Panc1 (cell line): ENCODE data around the gene ROCK2. TPM values are rescaled to one million over a fixed set of nuclear protein-coding genes. Genes with fewer than 3 reads are reported as not detected.

Experiments
- ATAC-seq: fragments of 200-7000 bp; cut with Tn5 transposase; 2 replicates; pipeline ENCODE4 v1.9.1; 2020; ENCODE audit warnings: mild to moderate bottlenecking, moderate library complexity
- BruUV-seq: library from RNA; stranded (reverse); fragments of 400-500 nt; replicated peaks from 2 replicates; lab custom pipeline; 2021; lab: Mats Ljungman, UMichigan
- CTCF ChIA-PET: fragments of 300-600 bp; sonication (Branson Sonifier 250); formaldehyde crosslinking; loops from one replicate; lab custom pipeline; 2022; ENCODE audit warnings: antibody characterized with exemption; lab: Charles Lee
- POLR2A ChIA-PET: fragments of 300-600 bp; sonication (Branson Sonifier 250); formaldehyde crosslinking; loops from one replicate; lab custom pipeline; 2022; ENCODE audit warnings: antibody characterized with exemption; lab: Charles Lee
- DNase-seq: peaks from one replicate; pipeline ENCODE4 v3.0.0-alpha.2; 2010; ENCODE audit warnings: low read depth, low spot score
- H3K27ac ChIP-seq: 2 replicates; pipeline ENCODE4 v1.5.1; 2011; ENCODE audit warnings: mild to moderate bottlenecking, low read length, inconsistent platforms
- H3K27me3 ChIP-seq: fragments of 200-500 bp; sonication (Bioruptor generic); 2 replicates; pipeline ENCODE4 v1.6.0; 2014; ENCODE audit warnings: low read length, inconsistent platforms; ENCODE audit not compliant: control insufficient read depth, insufficient read depth
- H3K36me3 ChIP-seq: fragments of 200-500 bp; sonication (Bioruptor generic); 2 replicates; pipeline ENCODE4 v1.5.1; 2014; ENCODE audit warnings: inconsistent platforms, mild to moderate bottlenecking, low read length, moderate library complexity; ENCODE audit not compliant: control insufficient read depth, insufficient read depth
- H3K4me1 ChIP-seq: 2 replicates; pipeline ENCODE4 v1.5.1; 2011; ENCODE audit warnings: inconsistent platforms, mild to moderate bottlenecking, low read length, moderate library complexity; ENCODE audit not compliant: control insufficient read depth, insufficient read depth
- H3K4me3 ChIP-seq, 2 experiments: 2 replicates each; pipeline ENCODE4 v1.5.1; 2011 to 2012; ENCODE audit warnings: low read depth in 2 of 2, low read length in 2 of 2, mild to moderate bottlenecking in 2 of 2, inconsistent platforms in 1 of 2, moderate library complexity in 1 of 2
- H3K9me3 ChIP-seq: fragments of 200-500 bp; sonication (Bioruptor generic); 2 replicates; pipeline ENCODE4 v1.5.1; 2014; ENCODE audit warnings: low read depth, mild to moderate bottlenecking, inconsistent platforms, low read length, moderate library complexity; ENCODE audit not compliant: control insufficient read depth, insufficient read depth
- CTCF ChIP-seq: fragments of 450-650 bp; IDR thresholded peaks from 2 replicates; pipeline ENCODE4 v1.5.1; 2017; ENCODE audit warnings: mild to moderate bottlenecking
- POLR2AphosphoS5 ChIP-seq: IDR thresholded peaks from 2 replicates; pipeline ENCODE4 v1.6.1; 2012; ENCODE audit warnings: mild to moderate bottlenecking, low read depth, low read length, moderate library complexity
- SIN3A ChIP-seq: IDR thresholded peaks from 2 replicates; pipeline ENCODE4 v1.6.1; 2012; ENCODE audit warnings: low read depth, mild to moderate bottlenecking, low read length, moderate library complexity, borderline replicate concordance; ENCODE audit not compliant: insufficient read depth
- TCF7L2 ChIP-seq: IDR thresholded peaks from 2 replicates; pipeline ENCODE4 v1.6.1; 2011; ENCODE audit warnings: mild to moderate bottlenecking, low read depth, low read length, inconsistent platforms
- in situ Hi-C: cut with HindIII; loops from 2 replicates; pipeline ENCODE4 v1.10.0; 2016; ENCODE audit warnings: low sequenced_read_pairs, low pct_unique_long_range_greater_than_20kb
- intact Hi-C: fragments of 100-400 bp; cut with micrococcal nuclease; formaldehyde crosslinking; loops from one replicate; pipeline ENCODE4 v1.10.0; 2022; ENCODE audit not compliant: unreplicated experiment
- total RNA-seq: library from RNA; stranded (reverse); gene quantifications from one replicate; pipeline ENCODE4 v1.2.1, GENCODE V29; 2021; ENCODE audit not compliant: unreplicated experiment
- TF ChIP-seq, protein P1 (sequence below), 2 experiments: IDR thresholded peaks; 2 replicates each; pipeline ENCODE4 v1.6.1; 2011 to 2012; ENCODE audit warnings: low read depth in 2 of 2, control low read depth in 1 of 2, low read length in 1 of 2, mild to moderate bottlenecking in 1 of 2, moderate library complexity in 1 of 2; ENCODE audit not compliant: insufficient read depth in 1 of 2

ROCK2 gene
- total RNA-seq, 1 experiment from 2014 or later, result 47.9 TPM

- no peaks in the 10 kb centered on the region for H3K9me3 ChIP-seq
- TF ChIP-seq POLR2AphosphoS5 (no peak), TCF7L2 (no peak), SIN3A (no peak), CTCF (no peak)
- TF ChIP-seq, protein P1, sequence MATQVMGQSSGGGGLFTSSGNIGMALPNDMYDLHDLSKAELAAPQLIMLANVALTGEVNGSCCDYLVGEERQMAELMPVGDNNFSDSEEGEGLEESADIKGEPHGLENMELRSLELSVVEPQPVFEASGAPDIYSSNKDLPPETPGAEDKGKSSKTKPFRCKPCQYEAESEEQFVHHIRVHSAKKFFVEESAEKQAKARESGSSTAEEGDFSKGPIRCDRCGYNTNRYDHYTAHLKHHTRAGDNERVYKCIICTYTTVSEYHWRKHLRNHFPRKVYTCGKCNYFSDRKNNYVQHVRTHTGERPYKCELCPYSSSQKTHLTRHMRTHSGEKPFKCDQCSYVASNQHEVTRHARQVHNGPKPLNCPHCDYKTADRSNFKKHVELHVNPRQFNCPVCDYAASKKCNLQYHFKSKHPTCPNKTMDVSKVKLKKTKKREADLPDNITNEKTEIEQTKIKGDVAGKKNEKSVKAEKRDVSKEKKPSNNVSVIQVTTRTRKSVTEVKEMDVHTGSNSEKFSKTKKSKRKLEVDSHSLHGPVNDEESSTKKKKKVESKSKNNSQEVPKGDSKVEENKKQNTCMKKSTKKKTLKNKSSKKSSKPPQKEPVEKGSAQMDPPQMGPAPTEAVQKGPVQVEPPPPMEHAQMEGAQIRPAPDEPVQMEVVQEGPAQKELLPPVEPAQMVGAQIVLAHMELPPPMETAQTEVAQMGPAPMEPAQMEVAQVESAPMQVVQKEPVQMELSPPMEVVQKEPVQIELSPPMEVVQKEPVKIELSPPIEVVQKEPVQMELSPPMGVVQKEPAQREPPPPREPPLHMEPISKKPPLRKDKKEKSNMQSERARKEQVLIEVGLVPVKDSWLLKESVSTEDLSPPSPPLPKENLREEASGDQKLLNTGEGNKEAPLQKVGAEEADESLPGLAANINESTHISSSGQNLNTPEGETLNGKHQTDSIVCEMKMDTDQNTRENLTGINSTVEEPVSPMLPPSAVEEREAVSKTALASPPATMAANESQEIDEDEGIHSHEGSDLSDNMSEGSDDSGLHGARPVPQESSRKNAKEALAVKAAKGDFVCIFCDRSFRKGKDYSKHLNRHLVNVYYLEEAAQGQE (IDR thresholded peaks at IDR 0.05; ENCODE audit: insufficient read depth in 1 of 2, low read depth in 2 of 2, low read length in 1 of 2), result no peak
- no peak overlapping the region for H3K27ac ChIP-seq
- peaks cover 14% of the 10 kb centered on the region for H3K36me3 ChIP-seq
- no TSS peak for BruUV-seq
- no peaks in the 10 kb centered on the region for H3K4me1 ChIP-seq
- no peak for DNase-seq
- CTCF ChIA-PET, result no interaction called here
- in situ Hi-C loops (no loop called here), intact Hi-C loops (no loop called here)
- H3K27me3 ChIP-seq, result no peaks in the 10 kb centered on the region
- H3K4me3 ChIP-seq, result no peak overlapping the region
- ATAC-seq, result no peak
- POLR2A ChIA-PET, result interaction anchor here (0.6 kb wide), 1 partner anchor 94 kb away, joined by 4 read pairs; no protein-coding TSS in a partner anchor
These were observed 164.5 kb downstream of the ROCK2 start for GRCh38 chr2:11179899-11180298.

- BruUV-seq, result no TSS peak
- no peak overlapping the region for H3K27ac ChIP-seq
- TF ChIP-seq TCF7L2 (no peak), POLR2AphosphoS5 (no peak), CTCF (no peak), SIN3A (no peak)
- TF ChIP-seq, protein P1 (IDR thresholded peaks at IDR 0.05; ENCODE audit: insufficient read depth in 1 of 2, low read depth in 2 of 2, low read length in 1 of 2), result no peak
- ATAC-seq, result no peak
- peaks cover 9% of the 10 kb centered on the region for H3K36me3 ChIP-seq
- no peak for DNase-seq
- H3K9me3 ChIP-seq, result no peaks in the 10 kb centered on the region
- H3K27me3 ChIP-seq, result no peaks in the 10 kb centered on the region
- in situ Hi-C loops (no loop called here), intact Hi-C loops (no loop called here)
- ChIA-PET CTCF (no interaction called here), POLR2A (no interaction called here)
- no peaks in the 10 kb centered on the region for H3K4me1 ChIP-seq
- H3K4me3 ChIP-seq, result no peak overlapping the region
These were observed 165.2 kb downstream of the ROCK2 start for GRCh38 chr2:11179196-11179595.
